Measurements from ENCODE around the gene PPP1R16B.

PPP1R16B gene

DNA sequence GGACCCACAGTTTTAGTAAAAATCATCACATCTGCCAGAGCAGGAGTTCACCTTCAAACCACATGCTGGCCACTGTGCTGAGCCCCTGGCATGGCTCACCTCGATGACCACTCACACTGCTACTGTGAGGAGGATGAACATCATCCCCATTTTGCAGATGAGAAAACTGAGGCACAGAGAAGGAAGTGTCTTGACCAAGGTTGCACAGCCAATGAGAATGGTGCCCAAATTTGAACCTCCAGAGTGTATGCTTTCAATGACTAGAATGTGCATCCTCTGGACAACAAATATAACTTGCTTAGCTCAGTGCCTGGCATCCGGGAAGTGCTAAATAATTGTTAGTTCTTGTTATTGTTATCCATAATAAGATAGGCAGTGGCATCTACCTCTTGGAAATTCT is 83.6 kb downstream of the PPP1R16B start:
- DNase-seq (ENCODE audit: extremely low spot score, insufficient read length, low read depth), result no peak
- no peak for FAIRE-seq

GRCh38 chr20:38889792-38890496 is 84.4 kb downstream of the PPP1R16B start:
- FAIRE-seq (no peak), DNase-seq (ENCODE audit: extremely low spot score, insufficient read length, low read depth) (no peak)

- FAIRE-seq (peak; percentile 33), DNase-seq (ENCODE audit: extremely low spot score, insufficient read length, low read depth) (no peak)
Observed at GRCh38 chr20:38890497-38890818, 85.0 kb downstream of the PPP1R16B start.

- peak; percentile 89 for FAIRE-seq
Observed at GRCh38 chr20:38892091-38892981, 86.8 kb downstream of the PPP1R16B start.

DNA sequence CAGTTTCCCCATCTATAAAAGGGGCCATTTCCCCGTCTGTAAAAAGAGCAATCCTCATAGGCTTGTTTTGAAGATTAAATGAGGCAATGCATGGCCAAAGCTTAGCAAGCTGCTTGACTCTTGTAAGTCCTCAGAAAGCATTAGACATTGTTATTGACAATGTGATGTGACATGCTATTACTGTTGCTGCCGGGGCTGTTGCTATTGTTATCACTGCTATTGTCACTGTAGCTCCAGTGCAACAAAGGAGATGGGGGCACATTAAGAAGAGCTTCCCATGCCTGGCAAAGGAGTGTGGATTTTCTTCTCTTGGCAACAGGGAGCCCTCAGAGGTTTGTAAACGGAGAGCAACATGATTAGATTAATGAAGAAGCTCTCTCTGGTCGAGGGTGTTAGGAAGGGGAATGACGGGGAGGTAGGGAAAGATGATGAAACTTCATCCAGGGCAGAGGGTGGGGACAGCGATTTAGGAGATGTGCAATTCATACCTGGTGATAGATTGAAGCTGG is 87.6 kb downstream of the PPP1R16B start:
- FAIRE-seq, result no peak
- no peak for DNase-seq (ENCODE audit: extremely low spot score, insufficient read length, low read depth)

More at GRCh38 chr20:38892091-38892981, 86.8 kb downstream of the PPP1R16B start:
- no peak for DNase-seq (ENCODE audit: extremely low spot score, insufficient read length, low read depth)

- DNase-seq (ENCODE audit: extremely low spot score, insufficient read length, low read depth) (peak; percentile 74), FAIRE-seq (peak; percentile 78)
Observed at GRCh38 chr20:38893565-38894090, 88.1 kb downstream of the PPP1R16B start.

GRCh38 chr20:38894091-38894847 is 88.8 kb downstream of the PPP1R16B start:
- DNase-seq (ENCODE audit: extremely low spot score, insufficient read length, low read depth) (no peak), FAIRE-seq (no peak)

DNA sequence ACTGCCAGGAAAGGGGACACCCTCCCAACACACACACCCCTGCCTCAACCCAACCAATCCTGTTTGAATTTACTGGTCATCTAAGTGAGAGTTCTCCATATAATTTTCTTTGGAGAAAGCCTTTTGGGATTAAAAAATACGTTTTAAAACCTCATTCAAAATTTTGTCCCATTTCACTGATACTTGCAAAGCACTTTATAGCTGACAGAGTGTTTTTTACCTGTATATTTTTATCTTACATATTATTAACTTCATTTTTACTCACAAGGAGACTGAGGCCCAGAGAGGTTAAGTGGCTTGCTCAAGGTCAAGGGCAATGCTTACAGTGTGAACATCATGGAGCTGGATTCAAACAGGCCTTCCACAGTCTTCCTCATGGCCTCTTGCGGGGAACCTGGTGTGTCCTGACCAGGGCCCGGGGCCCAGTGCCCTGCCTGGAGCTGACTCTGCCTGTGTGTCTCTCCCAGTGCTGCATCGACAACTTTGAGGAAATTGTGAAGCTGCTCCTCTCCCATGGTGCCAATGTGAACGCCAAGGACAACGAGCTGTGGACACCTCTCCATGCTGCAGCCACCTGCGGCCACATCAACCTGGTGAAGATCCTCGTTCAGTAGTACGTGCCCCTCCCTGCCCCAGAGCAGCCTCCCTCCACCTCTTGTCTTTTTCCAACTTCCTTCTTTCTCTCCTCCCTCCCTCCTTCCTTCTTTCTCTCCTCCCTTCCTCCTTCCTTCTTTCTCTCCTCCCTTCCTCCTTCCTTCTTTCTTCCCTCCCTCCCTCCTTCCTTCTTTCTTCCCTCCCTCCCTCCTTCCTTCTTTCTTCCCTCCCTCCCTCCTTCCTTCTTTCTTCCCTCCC is 89.8 kb downstream of the PPP1R16B start:
- DNase-seq (ENCODE audit: extremely low spot score, insufficient read length, low read depth) (no peak), FAIRE-seq (no peak)

GRCh38 chr20:38896009-38896594 is 90.6 kb downstream of the PPP1R16B start:
- DNase-seq (ENCODE audit: extremely low spot score, insufficient read length, low read depth) (no peak), FAIRE-seq (no peak)

GRCh38 chr20:38897267-38897666 is 91.8 kb downstream of the PPP1R16B start:
- DNase-seq (ENCODE audit: extremely low spot score, insufficient read length, low read depth) (no peak), FAIRE-seq (no peak)

GRCh38 chr20:38900606-38901005 is 95.1 kb downstream of the PPP1R16B start:
- FAIRE-seq (no peak), DNase-seq (ENCODE audit: extremely low spot score, insufficient read length, low read depth) (no peak)

DNA sequence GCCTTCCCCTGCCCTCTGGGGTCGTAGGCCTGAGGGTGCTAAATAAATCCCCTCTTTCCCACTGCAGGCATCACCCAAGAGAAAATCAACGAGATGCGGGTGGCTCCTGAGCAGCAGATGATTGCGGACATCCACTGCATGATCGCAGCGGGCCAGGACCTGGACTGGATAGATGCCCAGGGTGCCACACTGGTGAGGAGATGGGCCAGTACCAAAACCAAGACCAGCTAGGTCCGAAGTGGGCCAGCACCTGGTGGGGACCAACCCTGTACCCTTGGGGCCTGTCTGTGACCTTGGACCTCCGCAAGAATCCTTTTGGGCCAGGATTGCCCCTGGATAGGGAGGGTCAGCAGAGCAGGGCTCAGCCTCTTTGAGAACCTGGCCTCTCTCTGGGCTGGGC is 97.1 kb downstream of the PPP1R16B start:
- DNase-seq (ENCODE audit: extremely low spot score, insufficient read length, low read depth), result no peak
- FAIRE-seq, result no peak

- FAIRE-seq, result no peak
- DNase-seq (ENCODE audit: extremely low spot score, insufficient read length, low read depth), result no peak
Observed at GRCh38 chr20:38903335-38903734, 97.8 kb downstream of the PPP1R16B start.

- DNase-seq (ENCODE audit: extremely low spot score, insufficient read length, low read depth) (no peak), FAIRE-seq (no peak)
Observed at GRCh38 chr20:38905375-38905774, 99.9 kb downstream of the PPP1R16B start.

DNA sequence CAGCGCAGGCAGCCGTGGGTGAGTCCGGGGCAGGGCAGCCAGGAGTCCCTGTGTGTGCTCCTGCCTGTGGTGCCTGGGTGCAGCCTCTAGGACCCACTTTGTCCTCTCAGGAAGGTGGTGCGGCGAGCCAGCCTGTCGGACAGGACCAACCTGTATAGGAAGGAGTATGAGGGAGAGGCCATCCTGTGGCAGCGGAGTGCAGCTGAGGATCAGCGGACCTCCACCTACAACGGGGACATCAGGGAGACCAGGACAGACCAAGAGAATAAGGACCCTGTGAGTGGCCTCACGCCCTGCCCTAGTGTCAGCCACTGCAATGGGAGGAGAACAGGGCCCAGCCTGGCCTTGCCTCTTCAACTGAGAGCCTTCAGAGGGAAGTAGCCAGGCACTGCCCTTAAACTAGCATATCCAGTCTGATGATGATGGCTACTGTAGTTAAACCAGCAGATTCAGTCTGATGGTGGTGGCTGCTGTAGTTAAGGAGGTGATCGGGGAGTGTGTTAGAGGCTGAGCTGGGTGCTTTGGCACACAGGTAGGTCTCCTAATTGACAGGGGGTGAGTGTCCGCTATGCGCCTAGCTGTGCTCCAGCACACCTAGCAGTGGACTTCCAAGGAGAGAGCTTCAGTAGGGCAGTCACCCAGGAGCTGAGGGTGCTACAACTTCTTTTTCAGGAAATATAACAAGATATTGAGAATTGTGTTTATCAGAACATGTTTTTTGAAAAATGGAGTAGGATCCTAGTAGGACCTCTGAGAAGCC is 102.6 kb downstream of the PPP1R16B start:
- FAIRE-seq (no peak), DNase-seq (ENCODE audit: extremely low spot score, insufficient read length, low read depth) (no peak)

DNA sequence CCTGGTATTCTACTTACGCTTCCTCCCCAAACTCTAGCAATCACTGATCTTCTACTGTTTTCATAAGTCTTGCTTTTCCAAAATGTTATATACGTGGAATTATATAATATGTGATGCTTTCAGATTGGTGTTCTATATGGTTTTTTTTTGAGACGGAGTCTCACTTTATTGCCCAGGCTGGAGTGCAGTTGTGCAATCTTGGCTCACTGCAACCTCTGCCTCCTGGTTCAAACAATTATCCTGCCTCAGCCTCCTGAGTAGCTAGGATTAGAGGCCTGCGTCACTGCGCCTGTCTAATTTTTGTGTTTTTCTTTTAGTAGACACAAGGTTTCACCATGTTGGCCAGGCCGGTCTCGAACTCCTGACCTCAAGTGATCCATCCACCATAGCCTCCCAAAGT is 109.9 kb downstream of the PPP1R16B start:
- no peak for FAIRE-seq
- no peak for DNase-seq (ENCODE audit: extremely low spot score, insufficient read length, low read depth)

- no peak for DNase-seq (ENCODE audit: extremely low spot score, insufficient read length, low read depth)
- FAIRE-seq, result no peak
Observed at GRCh38 chr20:38917657-38918056, 112.2 kb downstream of the PPP1R16B start.

DNA sequence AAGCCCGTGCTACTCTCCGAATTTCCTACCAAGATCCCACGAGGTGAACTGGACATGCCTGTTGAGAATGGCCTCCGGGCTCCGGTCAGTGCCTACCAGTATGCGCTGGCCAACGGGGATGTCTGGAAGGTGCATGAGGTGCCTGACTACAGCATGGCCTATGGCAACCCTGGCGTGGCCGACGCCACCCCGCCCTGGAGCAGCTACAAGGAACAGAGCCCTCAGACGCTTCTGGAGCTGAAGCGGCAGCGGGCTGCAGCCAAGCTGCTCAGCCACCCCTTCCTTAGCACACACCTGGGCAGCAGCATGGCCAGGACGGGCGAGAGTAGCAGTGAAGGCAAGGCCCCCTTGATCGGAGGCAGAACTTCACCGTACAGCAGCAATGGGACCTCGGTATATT is 112.7 kb downstream of the PPP1R16B start:
- no peak for DNase-seq (ENCODE audit: extremely low spot score, insufficient read length, low read depth)
- FAIRE-seq, result no peak

Data from GM18507 (cell line).